HG03442 (cell line): ENCODE measurements around the gene PAX2.

Experiments used
- ATAC-seq: cut with Tn5 transposase; IDR thresholded peaks from one replicate; pipeline ENCODE4 v1.9.1; 2021; ENCODE audit warnings: mild to moderate bottlenecking, moderate library complexity; ENCODE audit not compliant: unreplicated experiment

Gene PAX2

DNA sequence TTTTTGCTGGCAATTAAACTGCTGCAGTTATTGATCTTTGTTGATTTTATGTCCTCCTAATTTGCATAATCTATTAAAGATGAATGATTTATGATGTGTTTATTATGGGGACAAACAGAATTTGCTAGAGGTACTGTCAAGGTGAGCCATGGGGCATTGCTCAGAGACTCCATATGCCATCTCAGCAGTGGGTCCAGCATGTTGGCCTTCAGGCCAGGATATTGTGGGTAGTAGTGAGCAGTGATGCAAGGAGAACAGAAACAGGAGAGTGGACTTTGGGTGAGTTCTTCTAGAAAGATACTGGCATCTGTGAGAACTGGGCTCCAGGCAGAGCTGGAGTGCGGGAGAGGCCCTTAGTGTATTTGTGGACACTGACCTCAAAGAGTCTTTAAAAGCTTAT, 65.9 kb downstream of the PAX2 start:
- ATAC-seq, result no peak

GRCh38 chr10:100811752-100812750, 66.7 kb downstream of the PAX2 start:
- no peak for ATAC-seq

- no peak for ATAC-seq
Observed at GRCh38 chr10:100812978-100813377, 67.6 kb downstream of the PAX2 start.

- no peak for ATAC-seq
Observed at GRCh38 chr10:100814751-100815474, 69.5 kb downstream of the PAX2 start.

DNA sequence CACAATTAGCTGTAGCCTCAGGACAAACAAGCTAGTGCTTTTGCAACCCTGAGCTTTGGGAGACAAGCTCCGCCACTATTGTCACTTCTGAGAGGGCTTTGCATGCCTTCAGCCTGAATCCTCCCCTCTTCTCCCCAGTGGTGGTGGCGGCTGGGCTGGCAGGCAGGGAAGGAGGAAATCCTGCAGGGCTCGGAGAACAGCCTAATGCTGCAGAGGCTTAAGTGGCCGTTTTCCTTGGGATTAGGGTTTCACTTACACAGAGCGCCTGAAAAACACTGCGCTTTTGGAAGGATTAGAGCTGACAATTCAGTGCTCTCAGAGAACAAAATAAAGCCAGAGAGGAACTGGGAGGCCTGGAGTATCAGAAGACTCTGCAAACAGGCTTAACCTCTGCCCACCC, 71.3 kb downstream of the PAX2 start:
- ATAC-seq, result no peak

DNA sequence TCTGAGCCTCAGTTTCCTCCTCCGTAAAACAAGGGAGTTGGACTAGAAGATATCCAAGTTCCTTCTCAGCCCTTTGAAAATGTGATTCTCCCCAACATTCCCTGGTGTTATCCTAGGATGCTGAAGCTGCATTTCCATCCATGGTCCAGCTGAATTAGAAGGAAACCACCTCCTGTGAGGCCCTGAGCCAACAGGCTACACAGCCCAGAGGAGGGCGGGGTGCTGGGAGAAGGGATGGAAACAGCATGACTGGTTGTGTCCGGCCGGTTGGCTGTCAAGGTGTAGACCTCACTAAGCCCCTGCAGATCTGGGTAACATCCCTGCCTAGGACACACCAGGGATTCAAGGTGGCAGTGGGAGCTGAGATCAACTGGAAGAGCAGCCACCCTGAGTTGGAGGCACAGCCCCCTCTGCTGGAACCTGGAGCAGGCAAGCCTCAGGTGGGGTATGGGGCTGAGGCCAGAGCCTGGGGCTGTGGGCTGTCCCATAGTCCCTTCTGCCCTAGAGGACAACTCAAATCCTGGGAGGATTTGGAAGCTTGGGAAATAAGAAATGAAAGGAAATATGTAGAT, 72.0 kb downstream of the PAX2 start:
- ATAC-seq, result no peak

- ATAC-seq, result no peak
Observed at GRCh38 chr10:100819424-100819823, 74.0 kb downstream of the PAX2 start.

DNA sequence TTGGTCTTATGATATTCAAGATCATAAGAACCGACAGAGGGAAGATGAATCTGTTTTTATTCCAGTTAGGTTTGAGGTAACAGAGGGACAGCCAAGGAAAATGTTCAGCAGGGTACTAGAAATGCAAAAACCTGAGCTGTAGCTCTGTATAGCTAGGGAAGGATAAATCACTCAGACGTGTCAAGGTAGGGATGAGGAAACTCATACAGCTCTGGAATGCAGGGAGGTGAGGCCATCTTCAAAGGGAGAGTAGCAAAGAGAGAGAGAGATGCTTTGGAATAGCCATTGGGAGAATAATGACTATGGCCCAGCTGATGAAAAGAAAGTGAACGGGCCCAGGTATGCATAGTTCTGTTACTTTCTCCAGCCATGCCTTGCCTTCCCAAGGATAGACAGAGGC, 77.8 kb downstream of the PAX2 start:
- ATAC-seq, result no peak

DNA sequence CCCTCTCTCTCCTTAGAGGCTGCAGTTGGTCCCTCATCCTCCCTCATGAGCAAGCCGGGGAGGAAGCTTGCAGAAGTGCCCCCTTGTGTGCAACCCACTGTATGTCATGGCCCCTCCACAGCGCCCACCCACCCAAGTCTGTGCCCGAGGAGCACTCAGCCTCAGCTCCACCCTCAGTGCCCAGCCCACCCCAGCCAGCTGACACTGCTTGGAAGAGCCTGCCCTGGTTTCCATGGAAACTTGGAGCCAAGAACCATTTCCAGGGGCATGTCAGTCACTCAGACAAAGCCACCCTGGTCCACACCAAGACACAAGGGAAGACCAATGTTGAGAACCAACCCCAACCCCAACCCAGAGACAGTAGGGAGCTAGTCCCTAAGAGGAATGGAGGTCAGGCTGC, 79.5 kb downstream of the PAX2 start:
- no peak for ATAC-seq

DNA sequence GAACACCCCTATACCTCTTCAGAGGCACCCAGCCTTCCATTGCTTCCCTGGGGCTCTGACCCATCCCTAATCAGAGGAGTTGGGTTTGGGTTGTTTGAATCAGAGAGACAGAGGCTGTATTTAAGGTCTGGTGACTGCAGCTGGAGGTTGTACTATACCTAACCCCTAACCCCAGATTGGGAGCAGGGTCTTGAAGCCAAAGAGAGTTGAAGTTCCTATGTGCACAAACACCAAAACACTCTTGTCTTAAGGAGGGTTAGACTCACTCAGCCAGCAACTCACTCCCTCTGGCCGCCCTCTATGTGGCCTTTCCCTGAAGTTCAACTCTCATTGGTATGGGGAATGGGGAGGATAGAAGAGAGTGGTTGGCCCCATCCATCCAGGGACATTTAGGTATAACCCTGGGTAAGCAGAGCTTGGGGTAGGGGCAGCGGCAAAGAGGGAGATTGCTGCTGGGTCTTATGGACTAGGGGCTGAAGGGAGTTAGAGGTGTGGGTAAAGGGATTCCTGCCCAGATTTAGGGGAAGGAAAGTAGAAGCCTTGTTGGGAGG, 80.0 kb downstream of the PAX2 start:
- no peak for ATAC-seq

- ATAC-seq, result no peak
Observed at GRCh38 chr10:100826031-100826651, 80.8 kb downstream of the PAX2 start.

- no peak for ATAC-seq
Observed at GRCh38 chr10:100826661-100826982, 81.2 kb downstream of the PAX2 start.

GRCh38 chr10:100826983-100827818, 81.8 kb downstream of the PAX2 start:
- no peak for ATAC-seq

GRCh38 chr10:100827819-100828737, 82.7 kb downstream of the PAX2 start:
- no peak for ATAC-seq

DNA sequence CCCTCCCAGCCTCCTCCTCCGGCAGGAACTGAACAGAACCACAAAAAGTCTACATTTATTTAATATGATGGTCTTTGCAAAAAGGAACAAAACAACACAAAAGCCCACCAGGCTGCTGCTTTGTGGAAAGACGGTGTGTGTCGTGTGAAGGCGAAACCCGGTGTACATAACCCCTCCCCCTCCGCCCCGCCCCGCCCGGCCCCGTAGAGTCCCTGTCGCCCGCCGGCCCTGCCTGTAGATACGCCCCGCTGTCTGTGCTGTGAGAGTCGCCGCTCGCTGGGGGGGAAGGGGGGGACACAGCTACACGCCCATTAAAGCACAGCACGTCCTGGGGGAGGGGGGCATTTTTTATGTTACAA, 83.3 kb downstream of the PAX2 start:
- no peak for ATAC-seq

DNA sequence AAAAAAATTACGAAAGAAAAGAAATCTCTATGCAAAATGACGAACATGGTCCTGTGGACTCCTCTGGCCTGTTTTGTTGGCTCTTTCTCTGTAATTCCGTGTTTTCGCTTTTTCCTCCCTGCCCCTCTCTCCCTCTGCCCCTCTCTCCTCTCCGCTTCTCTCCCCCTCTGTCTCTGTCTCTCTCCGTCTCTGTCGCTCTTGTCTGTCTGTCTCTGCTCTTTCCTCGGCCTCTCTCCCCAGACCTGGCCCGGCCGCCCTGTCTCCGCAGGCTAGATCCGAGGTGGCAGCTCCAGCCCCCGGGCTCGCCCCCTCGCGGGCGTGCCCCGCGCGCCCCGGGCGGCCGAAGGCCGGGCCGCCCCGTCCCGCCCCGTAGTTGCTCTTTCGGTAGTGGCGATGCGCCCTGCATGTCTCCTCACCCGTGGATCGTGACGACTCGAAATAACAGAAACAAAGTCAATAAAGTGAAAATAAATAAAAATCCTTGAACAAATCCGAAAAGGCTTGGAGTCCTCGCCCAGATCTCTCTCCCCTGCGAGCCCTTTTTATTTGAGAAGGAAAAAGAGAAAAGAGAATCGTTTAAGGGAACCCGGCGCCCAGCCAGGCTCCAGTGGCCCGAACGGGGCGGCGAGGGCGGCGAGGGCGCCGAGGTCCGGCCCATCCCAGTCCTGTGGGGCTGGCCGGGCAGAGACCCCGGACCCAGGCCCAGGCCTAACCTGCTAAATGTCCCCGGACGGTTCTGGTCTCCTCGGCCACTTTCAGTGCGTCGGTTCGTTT, 83.9 kb downstream of the PAX2 start:
- ATAC-seq, result no peak

- ATAC-seq, result no peak
Observed at GRCh38 chr10:100829933-100830727, 84.7 kb downstream of the PAX2 start.

DNA sequence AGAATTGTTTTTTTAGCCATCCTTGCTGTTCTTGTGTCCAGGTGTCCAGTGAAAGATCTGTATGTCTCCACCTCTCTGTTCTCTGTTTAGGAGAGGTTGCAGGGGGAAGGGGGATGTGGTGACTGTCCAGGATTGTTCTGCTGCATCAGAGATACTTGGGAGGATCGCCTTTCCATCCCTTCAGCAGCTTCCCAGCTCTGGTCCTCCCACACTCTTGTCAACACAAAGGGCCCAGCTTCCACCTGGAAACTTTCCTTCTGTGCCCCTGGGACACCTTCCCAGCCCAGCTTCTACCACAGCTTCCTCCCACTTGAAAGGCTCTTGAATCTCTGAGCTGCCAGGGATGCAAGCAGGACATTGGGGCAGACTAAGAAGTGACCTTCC, 85.3 kb downstream of the PAX2 start:
- ATAC-seq, result no peak
